HFF-Myc (cell line): ENCODE results near the gene PIK3R3.

Experiments used
- DNase-seq: peaks from one replicate; pipeline ENCODE4 v3.0.0-alpha.2; 2011; ENCODE audit warnings: low read depth; ENCODE audit errors: extremely low read depth
- H3K4me3 ChIP-seq: replicated peaks from 2 replicates; pipeline ENCODE4 v1.5.1; 2011; ENCODE audit warnings: low read depth, mild to moderate bottlenecking, control low read depth, low read length
- CTCF ChIP-seq: IDR thresholded peaks from 2 replicates; pipeline ENCODE4 v1.5.1; 2012; ENCODE audit warnings: mild to moderate bottlenecking, low read depth, low read length, control low read depth; ENCODE audit errors: missing control alignments

The PIK3R3 gene

GRCh38 chr1:46081206-46081605 is 51.2 kb downstream of the PIK3R3 start:
- no peak for TF ChIP-seq CTCF
- H3K4me3 ChIP-seq: no peak overlapping the region

DNA sequence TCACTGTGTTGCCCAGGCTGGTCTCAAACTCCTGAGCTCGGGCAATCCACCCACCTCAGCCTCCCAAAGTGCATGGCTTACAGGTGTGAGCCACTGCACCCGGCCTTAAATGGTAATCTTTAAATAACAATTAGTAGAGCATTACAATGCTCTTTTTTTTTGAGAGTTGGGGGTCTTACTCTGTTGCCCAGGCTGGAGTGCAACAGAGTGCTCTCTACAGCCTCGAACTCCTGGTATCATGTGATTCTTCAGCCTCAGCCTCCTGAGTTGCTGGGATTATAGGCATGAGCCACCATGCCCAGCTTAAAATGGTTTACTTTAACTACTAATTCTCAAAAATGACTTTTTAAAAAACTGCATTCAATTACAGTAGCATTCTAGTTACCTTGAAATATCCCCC is 52.2 kb downstream of the PIK3R3 start:
- no peak for DNase-seq
- TF ChIP-seq CTCF: no peak

More at GRCh38 chr1:46081206-46081605, 51.2 kb downstream of the PIK3R3 start:
- no peak for DNase-seq

GRCh38 chr1:46077644-46078043 is 54.8 kb downstream of the PIK3R3 start:
- no peak overlapping the region for H3K4me3 ChIP-seq
- DNase-seq: no peak
- no peak for TF ChIP-seq CTCF

More for the DNA sequence above, 52.2 kb downstream of the PIK3R3 start:
- H3K4me3 ChIP-seq: no peak overlapping the region

GRCh38 chr1:46076343-46076742 is 56.1 kb downstream of the PIK3R3 start:
- no peak overlapping the region for H3K4me3 ChIP-seq
- no peak for DNase-seq
- TF ChIP-seq CTCF: no peak

DNA sequence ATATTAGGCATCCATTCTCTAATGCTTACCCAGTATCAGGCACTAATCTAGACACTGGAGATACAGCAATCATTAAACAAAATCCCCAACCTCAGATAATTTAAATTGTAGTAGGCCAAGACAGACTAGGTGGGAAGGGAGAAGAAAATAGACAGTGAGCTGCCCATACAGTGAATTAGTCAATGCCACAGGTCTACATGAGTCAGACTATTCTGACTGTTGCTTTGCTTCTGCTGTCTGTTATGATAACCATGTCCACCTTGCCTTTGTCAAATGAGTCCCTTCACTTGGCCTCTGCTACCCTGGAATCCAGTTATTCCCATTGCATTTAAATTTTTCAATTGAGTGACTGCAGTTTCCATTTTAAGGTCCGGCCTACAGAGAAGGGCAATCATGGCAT is 59.5 kb downstream of the PIK3R3 start:
- no peak for TF ChIP-seq CTCF
- no peak overlapping the region for H3K4me3 ChIP-seq
- DNase-seq: no peak

DNA sequence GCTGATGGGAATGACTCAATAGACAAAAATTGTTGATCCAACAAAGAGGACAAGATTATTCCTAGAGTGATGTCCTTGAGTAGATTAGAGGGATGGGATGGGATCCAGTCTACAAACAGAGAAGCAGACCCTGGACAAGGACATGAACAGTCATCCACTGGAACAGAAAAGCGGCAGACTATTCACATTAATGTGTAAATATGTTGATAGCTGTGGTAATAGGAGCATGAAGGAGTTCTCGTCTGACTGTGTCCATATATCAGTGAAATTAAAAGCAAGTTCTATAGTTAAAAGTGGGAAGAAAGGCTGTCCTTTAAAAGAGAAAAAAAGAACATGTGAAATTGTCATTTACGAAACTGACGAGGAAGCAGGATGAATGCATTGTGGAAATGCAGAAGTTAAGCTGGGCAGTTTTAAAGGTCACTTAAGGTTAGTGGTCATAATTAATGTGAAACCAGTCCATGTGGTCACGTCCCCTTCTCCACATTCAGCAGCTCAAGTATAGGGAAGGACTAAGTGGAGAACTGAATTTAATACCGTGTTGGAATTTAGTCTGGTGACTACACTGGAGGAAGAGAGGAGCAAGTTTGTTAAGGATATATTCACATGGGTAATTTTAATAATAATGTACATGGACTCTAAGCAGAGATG is 62.1 kb downstream of the PIK3R3 start:
- no peak for DNase-seq
- no peak overlapping the region for H3K4me3 ChIP-seq
- no peak for TF ChIP-seq CTCF

DNA sequence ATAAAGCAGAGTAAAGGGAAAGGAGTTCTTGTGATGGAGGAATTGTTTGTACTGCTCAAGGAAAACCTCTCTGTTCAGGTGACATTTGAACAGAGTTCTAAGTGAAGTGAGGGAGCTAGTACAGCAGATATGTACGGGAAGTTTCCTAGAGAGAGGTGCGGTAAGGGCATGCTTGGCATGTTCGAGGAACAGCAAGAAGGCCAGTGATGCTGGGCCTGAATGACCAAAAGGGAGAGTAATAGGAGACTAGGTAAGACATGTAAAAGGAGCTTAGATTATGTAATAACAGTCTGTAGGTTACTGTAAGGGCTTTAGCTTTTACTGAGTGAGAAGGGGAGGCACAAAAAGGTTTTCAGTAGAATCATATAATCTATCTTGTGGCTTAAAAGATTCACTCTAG is 63.9 kb downstream of the PIK3R3 start:
- no peak for DNase-seq
- TF ChIP-seq CTCF: no peak
- no peak overlapping the region for H3K4me3 ChIP-seq
